HG03175 (cell line): ENCODE data around the gene HVCN1.
"Not testable (repeated sequence)": the region's sequence is repeated elsewhere in the genome, so short reads cannot be mapped to it uniquely, and the experiment has no call there.

Experiments
- ATAC-seq: cut with Tn5 transposase; IDR thresholded peaks from one replicate; pipeline ENCODE4 v1.9.1; 2021; ENCODE audit warnings: mild to moderate bottlenecking, moderate library complexity; ENCODE audit not compliant: unreplicated experiment

Gene HVCN1

DNA sequence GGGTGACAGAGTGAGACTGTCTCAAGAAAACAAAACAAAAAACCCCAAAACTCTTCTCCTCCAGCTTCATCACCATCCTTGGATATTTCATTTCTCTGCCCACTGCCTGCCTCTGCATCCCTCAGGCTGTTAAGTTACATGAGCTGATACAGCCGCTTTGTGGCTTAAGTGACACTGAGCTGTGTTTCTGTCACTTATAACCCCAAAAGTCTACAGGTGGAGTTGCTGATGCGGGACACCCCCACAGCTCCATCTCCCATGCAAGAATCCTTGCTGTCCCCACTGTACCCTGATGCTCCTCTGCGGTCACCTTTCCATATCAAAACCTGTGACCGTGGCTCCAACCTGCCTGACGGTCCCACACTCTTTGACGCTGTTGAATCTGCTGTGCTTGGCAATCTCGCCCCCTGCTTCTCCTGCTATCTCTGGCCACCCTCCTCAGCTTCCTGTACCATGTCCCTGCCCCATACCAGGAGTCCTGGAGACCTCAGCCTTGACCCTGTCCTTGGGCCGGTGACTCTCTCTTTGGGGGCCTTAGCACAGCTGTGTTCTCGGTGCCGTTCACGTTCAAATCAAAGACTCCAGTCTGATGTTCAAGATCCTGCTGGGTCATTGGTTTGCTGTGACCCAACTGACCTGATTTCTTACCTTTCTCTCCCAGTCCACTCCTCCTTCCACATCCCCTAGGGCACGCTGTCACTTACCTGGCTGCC lies 20.3 kb downstream of the HVCN1 start:
- peak; percentile 6 for ATAC-seq

DNA sequence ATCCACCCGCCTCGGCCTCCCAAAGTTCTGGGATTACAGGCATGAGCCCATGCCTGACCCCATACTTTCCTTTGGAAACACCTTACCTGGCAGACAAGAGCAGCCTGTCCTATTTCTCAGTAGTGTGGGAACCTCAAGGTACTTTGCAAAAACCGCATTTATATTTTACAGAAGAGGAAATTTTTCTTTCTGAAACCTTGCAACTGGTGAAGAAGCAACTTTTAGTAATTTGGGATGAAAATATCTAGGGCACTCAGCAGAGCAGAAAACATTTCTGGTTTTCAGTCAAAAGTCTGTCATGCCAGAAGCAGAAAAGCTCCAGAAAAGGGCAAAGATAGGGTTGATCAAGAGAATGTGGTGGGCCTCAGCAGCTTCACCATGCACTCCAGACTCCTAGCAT lies 21.2 kb downstream of the HVCN1 start:
- no peak for ATAC-seq

DNA sequence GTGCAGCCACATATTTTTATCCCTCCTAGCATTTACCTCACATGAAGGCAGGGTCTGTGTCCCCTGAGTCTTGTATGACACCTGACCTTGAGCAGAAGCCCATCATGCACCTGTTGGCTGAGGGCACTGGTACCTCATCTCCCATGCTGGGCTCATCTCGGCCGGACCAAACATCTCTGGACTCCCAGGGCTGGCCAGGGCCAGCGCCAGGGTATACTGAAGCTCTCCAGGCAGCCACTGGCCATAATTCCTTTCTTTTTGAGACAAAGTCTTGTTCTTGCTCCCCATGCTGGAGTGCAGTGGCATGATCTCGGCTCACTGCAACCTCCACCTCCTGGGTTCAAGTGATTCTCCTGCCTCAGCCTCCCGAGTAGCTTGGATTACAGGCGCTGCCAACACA lies 22.0 kb downstream of the HVCN1 start:
- no peak for ATAC-seq

DNA sequence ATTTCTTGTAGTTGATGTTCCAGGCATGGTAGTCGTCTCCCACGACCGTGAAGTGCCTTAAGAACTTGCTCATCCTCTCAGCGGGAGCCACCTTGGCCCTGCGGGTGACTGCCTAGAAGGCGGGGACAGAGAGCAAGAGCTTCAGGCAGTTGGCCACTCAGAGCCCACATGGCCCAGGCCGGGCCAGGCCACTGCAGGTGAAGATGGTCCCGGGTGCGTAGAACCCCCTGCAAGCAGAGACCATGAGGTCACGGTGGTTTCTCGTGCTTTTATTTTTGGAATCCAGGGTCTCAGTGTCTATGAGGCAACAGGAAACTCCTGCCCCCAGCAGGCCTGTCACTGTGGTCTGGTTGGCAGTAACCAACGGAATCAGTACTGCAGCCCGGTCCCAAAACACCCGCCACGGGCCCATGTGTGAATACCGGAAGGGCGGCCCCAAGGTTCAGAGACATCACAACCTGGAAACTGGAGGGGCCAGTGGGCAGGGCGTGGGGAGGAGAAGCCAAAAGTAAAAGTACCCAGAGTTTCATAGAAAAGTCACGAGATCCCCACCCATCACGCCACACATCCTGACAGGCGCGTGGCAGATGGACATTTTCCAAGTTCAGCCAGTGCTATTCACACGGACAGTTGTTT lies 27.5 kb downstream of the HVCN1 start:
- ATAC-seq, result peak; percentile 91

DNA sequence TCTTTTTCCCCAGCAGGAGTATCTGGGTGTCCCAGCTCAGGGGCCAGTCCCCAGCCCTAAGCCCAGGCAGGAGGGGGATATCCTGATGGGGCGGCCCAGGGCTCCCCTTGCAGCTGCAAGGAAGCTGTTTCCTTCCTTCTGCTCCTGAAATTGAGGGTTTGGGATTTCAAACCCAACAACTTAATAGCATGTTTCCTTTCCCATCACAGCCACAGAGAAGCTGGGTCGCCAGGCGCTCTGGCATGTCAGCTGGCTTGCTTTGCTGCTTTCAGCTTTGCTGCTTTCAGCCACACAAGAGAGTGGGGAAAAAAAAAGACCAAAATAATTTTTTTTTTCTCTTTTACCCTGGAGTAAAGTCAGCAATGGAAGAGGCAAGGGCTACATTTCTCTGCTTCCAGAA lies 30.0 kb downstream of the HVCN1 start:
- no peak for ATAC-seq

DNA sequence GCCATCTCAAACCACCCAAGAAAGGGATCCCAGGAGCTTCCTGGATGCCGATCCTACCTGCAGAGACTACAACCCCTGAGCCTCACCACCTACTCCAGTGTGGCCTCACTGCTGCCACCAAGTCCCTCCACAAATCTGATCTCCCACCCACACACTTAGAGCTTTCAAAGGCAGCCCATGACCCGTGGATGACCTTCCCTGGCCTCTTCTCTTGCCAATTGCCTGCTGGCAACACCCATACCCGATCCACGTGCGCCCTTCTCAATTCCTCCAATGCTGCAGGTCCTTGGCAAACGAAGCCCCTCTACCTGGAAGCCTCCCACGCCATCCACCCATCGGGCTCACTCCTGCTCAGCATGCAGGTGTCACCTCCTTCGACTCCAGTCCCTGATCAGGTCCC lies 30.7 kb downstream of the HVCN1 start:
- no peak for ATAC-seq

DNA sequence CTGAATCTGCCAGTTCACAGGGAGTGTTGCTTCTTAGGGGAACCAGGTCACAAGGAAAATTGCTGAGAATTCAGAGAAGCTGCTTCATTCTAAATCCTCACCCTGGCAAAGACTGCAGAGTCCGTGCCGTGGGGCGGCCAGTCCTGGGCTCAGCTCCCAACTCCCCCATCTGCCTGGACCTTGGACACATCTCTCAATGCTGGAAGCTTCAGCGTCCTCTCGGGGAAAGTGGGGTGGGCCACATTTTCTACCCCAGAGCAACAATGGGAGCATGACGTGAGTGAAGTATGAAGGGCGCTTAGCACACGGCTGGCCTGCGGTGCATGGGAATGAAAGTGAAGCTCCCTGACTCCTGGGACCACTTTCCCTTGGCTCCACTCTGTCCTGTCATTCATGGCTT lies 31.2 kb downstream of the HVCN1 start:
- no peak for ATAC-seq

DNA sequence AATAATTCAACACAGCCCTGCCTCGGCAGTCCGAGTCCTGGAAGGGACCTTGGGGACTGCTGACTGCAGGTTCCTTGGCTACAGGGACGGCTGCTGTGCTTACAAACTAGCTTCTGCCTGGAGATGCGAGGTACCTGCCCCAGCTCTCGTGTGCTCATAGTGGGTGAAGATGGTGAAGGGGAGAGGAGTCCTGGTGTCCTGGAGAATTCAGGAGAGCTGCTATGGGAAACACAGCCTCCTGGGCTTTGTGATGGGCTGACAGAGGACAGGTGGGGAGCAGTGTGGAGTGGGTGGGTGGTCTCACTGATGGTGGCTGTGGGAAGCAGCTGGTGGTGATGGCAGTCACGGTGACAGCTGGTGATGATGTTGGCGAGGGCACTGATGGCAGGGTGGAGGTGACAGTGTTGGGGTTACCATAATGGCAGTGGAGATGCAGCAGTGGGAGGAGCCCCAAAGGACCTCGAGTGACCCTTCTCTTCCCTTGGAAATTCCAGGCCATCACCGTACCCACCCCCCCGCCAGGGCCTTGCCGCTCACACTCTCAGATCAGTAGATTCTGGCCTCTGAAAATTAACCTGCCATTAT lies 32.8 kb downstream of the HVCN1 start:
- no peak for ATAC-seq

DNA sequence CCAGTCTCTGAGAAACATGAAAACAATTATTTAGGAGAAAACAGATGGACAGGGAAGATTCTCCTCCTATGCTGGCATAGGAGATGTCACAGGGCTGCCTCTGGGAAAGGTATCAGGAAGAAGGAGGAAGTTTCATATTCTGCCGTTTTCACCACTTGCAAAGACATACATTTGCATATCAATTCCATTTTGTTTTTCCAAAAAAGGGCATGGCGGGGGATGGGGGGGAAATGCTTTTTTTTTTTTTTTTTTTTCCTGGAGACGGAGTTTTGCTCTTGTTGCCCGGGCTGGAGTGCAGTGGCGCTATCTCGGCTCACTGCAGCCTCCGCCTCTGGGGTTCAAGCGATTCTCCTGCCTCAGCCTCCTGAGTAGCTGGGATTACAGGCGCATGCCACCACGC lies 34.7 kb downstream of the HVCN1 start:
- not testable (repeated sequence) for ATAC-seq

DNA sequence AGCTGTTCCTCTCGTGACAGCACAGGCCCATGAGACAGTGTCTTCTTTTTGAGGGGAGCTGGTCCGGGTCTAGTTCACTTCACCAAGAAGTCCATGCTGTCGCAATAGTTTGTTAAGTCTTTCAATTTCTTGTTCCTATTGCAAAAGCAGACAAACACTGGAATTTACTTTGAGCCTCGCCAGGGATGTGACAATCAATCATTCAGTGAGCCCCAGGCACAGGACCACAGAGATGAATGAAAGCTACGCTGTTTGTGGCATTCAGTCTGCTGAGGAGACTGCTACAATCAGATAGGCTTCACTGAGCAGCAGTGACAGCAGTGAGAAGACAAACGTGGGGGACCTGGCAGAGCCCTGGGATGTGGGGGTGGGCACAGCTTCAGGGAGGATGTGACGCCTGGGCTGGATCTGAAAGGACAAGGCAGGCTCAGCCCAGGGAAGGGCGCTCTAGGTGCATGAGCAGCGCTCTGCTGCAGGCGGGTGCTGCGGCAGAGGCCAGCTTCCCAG lies 39.5 kb downstream of the HVCN1 start:
- no peak for ATAC-seq

DNA sequence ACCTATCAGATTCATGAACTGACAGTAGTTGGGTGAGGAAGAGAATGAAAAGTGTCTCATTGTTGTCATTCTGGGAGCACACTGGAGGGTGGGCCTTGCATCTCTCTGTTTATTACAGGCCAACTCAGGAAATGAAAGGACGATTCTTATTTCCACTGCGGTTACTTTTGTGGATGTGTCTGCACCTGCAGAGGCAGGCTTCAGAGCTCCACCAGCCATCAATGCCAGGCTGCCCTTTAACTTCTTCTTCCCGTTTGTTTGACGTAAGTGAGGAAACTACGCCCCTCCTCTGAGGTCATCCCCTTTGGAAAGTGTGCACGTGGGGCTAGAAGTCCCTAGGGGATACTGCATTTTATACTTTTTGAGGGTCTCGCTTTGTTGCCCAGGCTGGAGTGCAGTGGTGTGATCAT lies 41.3 kb downstream of the HVCN1 start:
- ATAC-seq, result peak; percentile 62

DNA sequence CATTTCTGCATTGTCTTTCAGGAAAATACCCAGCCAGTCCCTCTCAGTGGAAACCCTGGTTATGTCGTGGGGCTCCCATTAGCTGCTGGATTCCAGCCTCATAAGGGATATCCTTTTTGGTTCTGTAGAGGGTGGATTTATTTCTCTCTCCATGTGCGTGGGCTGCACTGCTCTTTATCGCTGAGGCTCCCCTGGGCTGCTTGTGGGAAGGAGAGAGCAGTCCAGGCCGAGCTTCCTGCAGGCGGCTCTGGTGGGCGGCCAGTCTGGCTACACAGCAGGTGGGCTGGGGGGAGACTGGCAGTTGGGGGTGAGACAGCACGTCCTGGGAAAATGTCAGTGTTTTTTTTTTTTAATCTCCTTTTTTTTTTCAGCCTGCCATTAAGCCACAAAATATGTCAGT lies 47.4 kb downstream of the HVCN1 start:
- no peak for ATAC-seq

DNA sequence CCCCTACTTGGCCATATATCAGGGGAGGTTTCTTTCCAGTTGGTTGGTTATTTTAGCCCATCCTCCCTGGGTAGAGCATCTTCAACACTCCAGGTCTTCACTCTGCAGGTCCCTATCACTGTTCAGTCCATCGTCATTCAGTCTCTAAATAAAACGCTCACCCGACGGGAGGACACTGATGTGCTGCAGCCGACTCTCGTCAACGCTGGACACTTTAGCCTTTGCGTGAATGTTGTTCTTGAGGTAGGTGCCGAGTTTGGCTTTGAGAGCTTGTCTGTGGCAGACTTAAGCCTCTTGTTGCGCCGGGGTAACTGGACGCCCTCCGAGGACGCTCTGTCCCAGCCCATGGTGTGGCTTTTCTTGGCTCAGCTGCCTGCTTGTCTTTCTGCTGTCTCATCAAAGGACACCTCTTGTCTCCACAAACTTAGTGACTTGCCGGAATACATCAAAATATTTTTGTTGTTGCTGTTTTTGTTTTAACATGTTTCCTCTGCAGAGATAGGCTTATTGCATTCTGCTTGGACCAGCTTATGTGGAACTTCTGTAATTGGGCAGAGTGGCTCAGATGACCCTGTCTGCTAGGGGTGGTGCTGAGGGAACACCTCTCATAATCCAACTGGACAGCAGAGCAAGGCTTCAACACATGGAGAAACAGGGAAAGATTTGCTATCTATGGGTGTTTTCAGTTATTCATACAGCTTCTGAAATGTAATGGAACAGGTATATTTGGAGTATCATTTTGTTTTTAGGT lies 48.5 kb downstream of the HVCN1 start:
- ATAC-seq, result no peak

DNA sequence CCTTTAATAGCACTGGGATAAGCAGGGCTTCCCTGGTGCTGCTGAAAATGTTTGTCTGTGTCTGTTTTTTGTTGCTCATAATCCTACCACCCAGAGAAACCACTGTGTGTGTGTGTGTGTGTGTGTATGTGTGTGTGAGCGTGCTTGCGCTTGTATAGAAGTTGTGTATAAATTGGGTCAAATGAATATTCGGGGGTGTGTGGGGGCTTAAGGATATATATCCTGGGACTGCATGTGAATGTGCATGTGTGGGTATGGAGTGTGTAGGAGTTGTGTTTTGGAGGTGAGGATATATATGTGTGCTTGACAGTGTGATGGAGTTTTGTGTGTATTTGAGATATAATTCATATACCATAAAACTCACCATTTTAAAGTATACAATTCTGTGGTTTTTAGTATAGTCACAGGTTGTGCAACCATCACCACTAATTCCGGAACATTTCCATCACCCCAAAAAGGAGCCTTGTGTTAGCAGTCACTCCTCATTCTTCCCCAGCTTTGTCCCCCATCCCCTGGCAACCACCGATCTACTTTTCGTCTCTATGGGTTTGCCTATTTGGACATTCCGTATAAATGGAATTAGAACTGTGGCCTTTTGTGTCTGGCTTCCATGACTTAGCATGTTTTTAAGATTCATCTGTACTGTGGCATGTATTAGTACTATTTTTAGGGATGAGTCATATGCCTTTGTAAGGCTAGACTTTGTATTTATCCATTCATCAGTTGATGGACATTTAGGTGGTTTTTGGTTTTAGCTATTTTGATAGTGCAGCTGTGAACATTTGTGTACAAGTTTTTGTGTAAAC lies 49.4 kb downstream of the HVCN1 start:
- ATAC-seq, result no peak

DNA sequence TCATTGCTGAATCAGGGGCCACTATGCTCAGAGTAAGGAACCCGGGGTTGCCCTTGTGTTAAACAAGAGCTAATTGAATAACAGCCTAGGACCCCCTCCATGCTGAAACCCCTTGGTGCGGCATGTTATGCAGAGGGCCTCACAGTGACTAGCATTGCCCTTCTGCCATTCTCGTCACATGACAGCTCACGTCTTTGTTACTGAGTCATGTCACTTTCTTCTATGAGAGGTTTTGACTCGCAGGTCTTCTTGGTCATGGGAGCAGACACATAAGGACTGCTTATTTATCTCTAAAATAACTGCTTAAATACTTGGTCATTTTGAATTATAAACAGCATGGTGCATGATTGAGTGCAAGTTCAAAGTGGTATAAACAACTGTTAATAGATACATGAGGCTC lies 50.1 kb downstream of the HVCN1 start:
- no peak for ATAC-seq

DNA sequence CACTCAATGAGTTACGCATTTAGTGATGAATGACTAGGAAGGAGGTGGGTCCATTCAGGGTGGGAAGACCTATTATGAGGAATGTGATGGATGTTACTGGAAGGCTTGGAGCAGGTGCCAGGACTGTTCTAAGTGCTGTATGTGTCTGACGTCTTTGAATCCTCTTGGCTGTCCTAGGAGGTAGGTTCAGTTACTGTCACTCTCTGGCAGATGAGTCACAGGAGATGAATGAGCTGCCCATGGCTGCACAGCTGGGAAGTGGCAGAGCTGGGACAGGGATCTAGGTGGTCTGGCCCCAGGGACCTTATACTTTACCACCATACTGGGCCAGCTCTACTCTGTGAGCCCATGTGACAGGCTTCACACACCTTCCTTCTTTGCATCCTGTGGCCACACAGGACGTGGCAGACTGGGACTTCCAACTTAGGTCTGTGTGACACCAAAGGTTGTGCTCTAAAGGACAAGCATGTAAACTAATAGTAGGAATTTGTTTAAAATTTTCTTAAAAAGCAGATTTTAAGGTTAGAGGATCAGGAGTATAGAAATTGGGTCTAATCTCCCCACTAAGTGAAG lies 51.0 kb downstream of the HVCN1 start:
- no peak for ATAC-seq

DNA sequence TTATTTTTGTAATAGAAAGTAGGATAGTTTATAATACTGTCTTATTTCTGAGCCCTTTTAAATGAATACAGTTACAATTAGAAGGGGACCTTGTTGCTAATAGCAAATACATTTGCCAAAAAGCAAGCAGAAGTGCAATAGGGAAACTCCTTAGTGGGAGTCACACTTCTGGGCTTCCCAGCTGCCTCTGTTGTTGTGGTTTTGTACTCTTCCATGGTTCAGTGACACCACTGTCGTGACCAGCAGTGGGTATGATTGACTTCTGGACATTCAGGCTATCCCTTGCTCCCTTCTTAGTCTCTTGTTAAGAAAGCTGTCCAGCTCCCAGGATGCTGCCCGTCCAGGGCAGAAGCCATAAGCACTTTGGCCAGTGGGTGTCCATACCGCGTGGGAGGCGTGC lies 52.4 kb downstream of the HVCN1 start:
- no peak for ATAC-seq

DNA sequence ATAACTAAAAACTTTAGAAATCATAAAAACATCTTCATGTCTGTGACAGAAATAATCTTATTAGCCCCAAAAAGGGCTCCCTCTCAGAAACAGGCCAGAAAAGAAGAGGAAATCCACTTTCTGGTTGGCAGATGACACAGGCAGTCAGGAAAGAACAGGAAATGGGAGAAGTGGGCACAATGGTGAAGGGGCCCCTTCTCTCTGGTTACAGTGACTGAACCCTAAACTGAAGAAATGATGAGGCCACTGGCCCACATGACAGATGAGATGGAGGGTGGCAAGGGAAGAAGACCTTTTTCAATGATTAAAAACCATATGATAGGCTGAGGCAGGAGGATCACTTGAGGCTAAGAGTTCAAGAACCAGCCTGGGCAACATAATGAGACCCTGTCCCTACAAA lies 53.9 kb downstream of the HVCN1 start:
- no peak for ATAC-seq

DNA sequence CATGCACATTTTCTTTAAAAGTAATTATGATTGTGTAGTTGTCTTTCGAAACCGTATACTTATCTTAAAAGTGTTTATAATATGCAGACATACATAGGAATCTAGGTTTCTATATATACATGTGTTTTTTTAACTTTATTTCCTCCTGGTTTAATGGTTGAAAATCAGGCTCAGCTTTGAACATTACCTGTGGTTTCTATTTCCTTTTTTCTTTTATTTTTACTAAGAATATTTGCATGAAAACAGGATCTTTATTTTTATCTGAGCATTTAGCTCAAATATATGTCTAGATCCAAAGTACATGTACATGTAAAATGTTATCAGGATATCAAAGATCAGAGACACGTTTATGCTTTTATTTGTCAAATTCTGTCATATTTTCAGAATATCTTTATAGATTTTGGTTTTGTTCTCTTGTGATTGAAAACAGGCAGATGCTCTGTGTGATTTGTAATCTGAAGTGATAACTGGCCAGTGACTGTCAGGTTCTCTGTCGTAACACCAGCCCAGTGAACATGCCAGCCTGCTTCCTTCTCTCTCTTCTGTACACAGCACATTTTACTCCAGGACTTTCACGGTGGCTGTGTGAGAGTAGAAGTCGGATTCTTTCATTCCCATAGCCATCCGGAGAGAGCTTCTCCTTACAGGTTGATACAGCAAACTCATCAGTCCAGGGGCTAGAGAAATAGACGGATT lies 61.3 kb downstream of the HVCN1 start:
- ATAC-seq, result no peak

DNA sequence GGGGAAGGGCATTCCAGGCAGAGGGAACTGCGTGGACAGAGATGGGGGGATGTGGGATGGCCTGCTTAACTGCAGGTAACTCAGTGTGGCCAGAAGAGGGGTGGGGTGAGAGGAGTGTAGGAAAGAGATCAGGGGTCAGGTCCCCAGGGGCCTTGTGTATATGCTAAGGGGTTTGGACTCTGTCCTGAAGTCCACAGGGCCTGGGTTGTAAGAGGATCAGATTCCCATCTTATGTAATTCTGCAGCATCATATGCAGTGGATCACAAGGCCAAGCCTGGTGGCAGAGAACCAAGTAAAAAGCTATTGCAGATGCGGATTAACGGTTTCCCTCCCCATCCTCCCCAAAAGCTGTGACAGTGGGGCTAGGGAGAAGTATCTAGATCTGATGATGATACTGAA lies 66.3 kb downstream of the HVCN1 start:
- ATAC-seq, result no peak
